Measurements from ENCODE around the gene APOBEC2. TPM values are rescaled to one million over a fixed set of nuclear protein-coding genes. Genes with fewer than 3 reads are reported as not detected.

Gene APOBEC2
- total RNA-seq, 1 experiment from 2014 or later: not detected

GRCh38 chr6:41008011-41008410 is 45.0 kb upstream of the APOBEC2 start:
- Histone ChIP-seq H3K36me3 (ENCODE audit: control insufficient read depth in 1 of 2, insufficient read depth in 2 of 2, low read length in 2 of 2) (no peaks in the 10 kb centered on the region), H3K9me2 (ENCODE audit: insufficient read depth) (no peaks in the 10 kb centered on the region), H3K9ac (ENCODE audit: low read length) (no peak overlapping the region), H4K20me1 (ENCODE audit: insufficient read depth) (no peaks in the 10 kb centered on the region), H3K9me3 (ENCODE audit: control insufficient read depth in 1 of 2, insufficient read depth in 1 of 2, low read depth in 1 of 2, low read length in 2 of 2) (no peaks in the 10 kb centered on the region), H3K27ac (ENCODE audit: low read depth, low read length) (no peak overlapping the region), H2AFZ (ENCODE audit: low read depth, low read length, poor library complexity, severe bottlenecking) (no peak overlapping the region), H3K4me3 (replicated peaks in 1 of 2; ENCODE audit: low read depth in 1 of 2, low read length in 2 of 2) (no peak overlapping the region), H3K79me2 (ENCODE audit: insufficient read depth, low read length) (no peaks in the 10 kb centered on the region), H3K27me3 (ENCODE audit: insufficient read depth, low read length) (no peaks in the 10 kb centered on the region), H3K4me2 (ENCODE audit: low read length) (no peak overlapping the region), H3K4me1 (ENCODE audit: control insufficient read depth in 1 of 2, insufficient read depth in 2 of 2, low read length in 2 of 2) (no peaks in the 10 kb centered on the region)
- no TSS peak for BruUV-seq (replicated peaks)
- ChIA-PET RAD21 (ENCODE audit: low non-redundant PET in 1 of 2, low total read pairs in 2 of 2, uncharacterized antibody in 2 of 2, unreplicated experiment in 2 of 2) (interaction anchor here in 1 of 2 experiments (0.6 kb wide), 1 partner anchor 105 kb away, joined by 3 read pairs; no protein-coding TSS in a partner anchor), CTCF (interaction anchor here (1.3 kb wide), 1 partner anchor 20 kb away, joined by 4 read pairs; no protein-coding TSS in a partner anchor), POLR2A (no interaction called here)
- DNase-seq (ENCODE audit: low read depth, low spot score) (no peak), ATAC-seq (no peak)
- TF ChIP-seq CEBPB (IDR thresholded peaks at IDR 0.05; ENCODE audit: low read depth) (no peak), ZFX (IDR thresholded peaks at IDR 0.05) (no peak), POLR2A (IDR thresholded peaks at IDR 0.05; ENCODE audit: borderline replicate concordance, extremely low read depth, insufficient read depth, insufficient read length) (no peak), POLR2AphosphoS5 (IDR thresholded peaks at IDR 0.05; ENCODE audit: low read depth, low read length) (no peak), YY1 (IDR thresholded peaks at IDR 0.05; ENCODE audit: extremely low read depth, insufficient replicate concordance, low read depth, low read length) (no peak), CTCF (IDR thresholded peaks at IDR 0.05 in 2 of 3, conservative IDR thresholded peaks at IDR 0.05 in 1 of 3; ENCODE audit: borderline replicate concordance in 1 of 3, insufficient read depth in 1 of 3, low read depth in 2 of 3, low read length in 2 of 3) (no peak), SRF (IDR thresholded peaks at IDR 0.05; ENCODE audit: low read depth) (no peak), RAD21 (IDR thresholded peaks at IDR 0.05; ENCODE audit: low read depth) (no peak), ELF1 (IDR thresholded peaks at IDR 0.05; ENCODE audit: borderline replicate concordance, low read depth) (no peak), ZBTB33 (IDR thresholded peaks at IDR 0.05; ENCODE audit: extremely low read depth, insufficient replicate concordance, low read length) (no peak)
- TF ChIP-seq, protein P1, sequence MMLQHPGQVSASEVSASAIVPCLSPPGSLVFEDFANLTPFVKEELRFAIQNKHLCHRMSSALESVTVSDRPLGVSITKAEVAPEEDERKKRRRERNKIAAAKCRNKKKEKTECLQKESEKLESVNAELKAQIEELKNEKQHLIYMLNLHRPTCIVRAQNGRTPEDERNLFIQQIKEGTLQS (IDR thresholded peaks at IDR 0.05): no peak
- intact Hi-C loops (cut with micrococcal nuclease): loop anchor here (5.0 kb wide), 1 partner anchor 309 kb away; no protein-coding TSS in a partner anchor
